ENCODE measurements around the gene GRID1.

Gene GRID1

GRCh38 chr10:86170255-86171108 is 196.1 kb downstream of the GRID1 start:
- no peak for TF ChIP-seq CTCF (IDR thresholded peaks at IDR 0.05)
- Histone ChIP-seq H3K27me3 (no peaks in the 10 kb centered on the region), H3K9me3 (no peaks in the 10 kb centered on the region), H3K27ac (no peak overlapping the region), H3K36me3 (no peaks in the 10 kb centered on the region), H3K4me3 (ENCODE audit: low read depth in 1 of 2, low read length in 1 of 2) (no peak overlapping the region), H3K4me1 (ENCODE audit: control insufficient read depth in 1 of 2, insufficient read depth in 1 of 2, low read depth in 1 of 2, low read length in 1 of 2) (no peaks in the 10 kb centered on the region)

- H3K9me3 ChIP-seq = no peaks in the 10 kb centered on the region
- no peak for TF ChIP-seq CTCF (IDR thresholded peaks at IDR 0.05)
- H3K4me3 ChIP-seq (ENCODE audit: low read depth in 1 of 2, low read length in 1 of 2) = no peak overlapping the region
- H3K36me3 ChIP-seq = no peaks in the 10 kb centered on the region
- no peaks in the 10 kb centered on the region for H3K4me1 ChIP-seq (ENCODE audit: control insufficient read depth in 1 of 2, insufficient read depth in 1 of 2, low read depth in 1 of 2, low read length in 1 of 2)
- H3K27ac ChIP-seq = no peak overlapping the region
- no peaks in the 10 kb centered on the region for H3K27me3 ChIP-seq
These were observed 196.9 kb downstream of the GRID1 start for GRCh38 chr10:86169506-86170254.

- no peak for TF ChIP-seq CTCF (IDR thresholded peaks at IDR 0.05)
- no peaks in the 10 kb centered on the region for H3K4me1 ChIP-seq (ENCODE audit: control insufficient read depth in 1 of 2, insufficient read depth in 1 of 2, low read depth in 1 of 2, low read length in 1 of 2)
- no peak overlapping the region for H3K4me3 ChIP-seq (ENCODE audit: low read depth in 1 of 2, low read length in 1 of 2)
- H3K36me3 ChIP-seq = no peaks in the 10 kb centered on the region
- H3K9me3 ChIP-seq = no peaks in the 10 kb centered on the region
- no peaks in the 10 kb centered on the region for H3K27me3 ChIP-seq
- no peak overlapping the region for H3K27ac ChIP-seq
These were observed 197.5 kb downstream of the GRID1 start for GRCh38 chr10:86169066-86169465.

GRCh38 chr10:86168256-86168655 is 198.3 kb downstream of the GRID1 start:
- no peak overlapping the region for H3K27ac ChIP-seq
- no peaks in the 10 kb centered on the region for H3K36me3 ChIP-seq
- H3K27me3 ChIP-seq = no peaks in the 10 kb centered on the region
- H3K9me3 ChIP-seq = no peaks in the 10 kb centered on the region
- no peaks in the 10 kb centered on the region for H3K4me1 ChIP-seq (ENCODE audit: control insufficient read depth in 1 of 2, insufficient read depth in 1 of 2, low read depth in 1 of 2, low read length in 1 of 2)
- TF ChIP-seq CTCF (IDR thresholded peaks at IDR 0.05) = no peak
- H3K4me3 ChIP-seq (ENCODE audit: low read depth in 1 of 2, low read length in 1 of 2) = no peak overlapping the region

GRCh38 chr10:86167762-86168128 is 198.8 kb downstream of the GRID1 start:
- TF ChIP-seq CTCF (IDR thresholded peaks at IDR 0.05) = no peak
- Histone ChIP-seq H3K27ac (no peak overlapping the region), H3K36me3 (no peaks in the 10 kb centered on the region), H3K27me3 (no peaks in the 10 kb centered on the region), H3K4me1 (ENCODE audit: control insufficient read depth in 1 of 2, insufficient read depth in 1 of 2, low read depth in 1 of 2, low read length in 1 of 2) (no peaks in the 10 kb centered on the region), H3K4me3 (ENCODE audit: low read depth in 1 of 2, low read length in 1 of 2) (no peak overlapping the region), H3K9me3 (no peaks in the 10 kb centered on the region)
